ENCODE measurements around the gene KRT16.

DNA sequence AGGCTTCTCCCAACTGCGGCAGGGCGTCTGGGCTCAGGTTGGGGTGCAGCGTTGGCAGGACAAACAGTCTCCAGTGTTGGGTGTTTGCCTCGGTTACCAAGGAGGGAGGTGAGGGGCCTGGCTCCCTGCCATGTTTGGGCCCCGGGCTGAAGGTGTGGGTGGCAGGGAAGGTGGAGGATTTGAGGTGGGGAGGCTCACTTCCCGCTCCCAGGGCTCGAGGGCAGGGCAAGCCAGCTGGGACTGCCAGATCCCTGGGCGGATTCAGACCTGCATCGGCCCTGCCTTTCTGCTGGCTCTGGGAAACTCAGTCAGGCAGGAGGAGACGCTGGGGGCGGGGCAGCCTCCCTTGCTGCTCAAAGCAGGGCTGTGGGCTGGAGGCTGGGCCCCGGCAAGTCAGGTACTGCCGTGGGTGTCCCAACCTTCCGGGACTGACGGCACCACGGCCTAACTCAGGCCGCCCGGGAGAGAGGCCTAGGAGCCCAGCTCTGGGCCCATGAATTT is 43.1 kb upstream of the KRT16 start:
- TF ChIP-seq, protein P1, sequence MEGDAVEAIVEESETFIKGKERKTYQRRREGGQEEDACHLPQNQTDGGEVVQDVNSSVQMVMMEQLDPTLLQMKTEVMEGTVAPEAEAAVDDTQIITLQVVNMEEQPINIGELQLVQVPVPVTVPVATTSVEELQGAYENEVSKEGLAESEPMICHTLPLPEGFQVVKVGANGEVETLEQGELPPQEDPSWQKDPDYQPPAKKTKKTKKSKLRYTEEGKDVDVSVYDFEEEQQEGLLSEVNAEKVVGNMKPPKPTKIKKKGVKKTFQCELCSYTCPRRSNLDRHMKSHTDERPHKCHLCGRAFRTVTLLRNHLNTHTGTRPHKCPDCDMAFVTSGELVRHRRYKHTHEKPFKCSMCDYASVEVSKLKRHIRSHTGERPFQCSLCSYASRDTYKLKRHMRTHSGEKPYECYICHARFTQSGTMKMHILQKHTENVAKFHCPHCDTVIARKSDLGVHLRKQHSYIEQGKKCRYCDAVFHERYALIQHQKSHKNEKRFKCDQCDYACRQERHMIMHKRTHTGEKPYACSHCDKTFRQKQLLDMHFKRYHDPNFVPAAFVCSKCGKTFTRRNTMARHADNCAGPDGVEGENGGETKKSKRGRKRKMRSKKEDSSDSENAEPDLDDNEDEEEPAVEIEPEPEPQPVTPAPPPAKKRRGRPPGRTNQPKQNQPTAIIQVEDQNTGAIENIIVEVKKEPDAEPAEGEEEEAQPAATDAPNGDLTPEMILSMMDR (IDR thresholded peaks at IDR 0.05; ENCODE audit: borderline replicate concordance, extremely low read depth, low read length, poor library complexity, severe bottlenecking): no peak
- TF ChIP-seq EZH2 (IDR thresholded peaks at IDR 0.05; ENCODE audit: borderline replicate concordance, low read depth, low read length, severe bottlenecking): no peak
